GM12878 (cell line): ENCODE results near the gene EIF2B1.

ENCODE experiments used
- CREB1 ChIP-seq: IDR thresholded peaks from 2 replicates; pipeline ENCODE4 v1.6.1; 2012; ENCODE audit warnings: low read depth, mild to moderate bottlenecking, inconsistent platforms
- MYC ChIP-seq: IDR thresholded peaks from 2 replicates; pipeline ENCODE4 v1.6.1; 2011; ENCODE audit warnings: mild to moderate bottlenecking, low read length, moderate library complexity, inconsistent platforms; ENCODE audit not compliant: insufficient read depth, insufficient replicate concordance, insufficient read length, severe bottlenecking
- NFYB ChIP-seq: IDR thresholded peaks from 2 replicates; pipeline ENCODE4 v1.6.1; 2011; ENCODE audit warnings: low read depth, mild to moderate bottlenecking, low read length, improper control_type of control experiment, moderate library complexity; ENCODE audit not compliant: insufficient read depth
- SP1 ChIP-seq: IDR thresholded peaks from one replicate; pipeline ENCODE4 v1.6.1; 2011; ENCODE audit warnings: low read depth, low read length
- WRNIP1 ChIP-seq: IDR thresholded peaks from 2 replicates; pipeline ENCODE4 v1.6.1; 2011; ENCODE audit warnings: low read depth, low read length, improper control_type of control experiment, borderline replicate concordance
- TF ChIP-seq, protein P1 (sequence below): IDR thresholded peaks from 2 replicates; pipeline ENCODE4 v1.6.1; 2011; ENCODE audit warnings: low read depth, low read length, improper control_type of control experiment, borderline replicate concordance
- TF ChIP-seq, protein P2 (sequence below): IDR thresholded peaks from 2 replicates; pipeline ENCODE4 v1.6.1; 2011; ENCODE audit warnings: borderline replicate concordance, low read depth, mild to moderate bottlenecking, moderate library complexity, mixed read lengths, low read length; ENCODE audit not compliant: insufficient read depth; ENCODE audit errors: extremely low read length

DNA sequence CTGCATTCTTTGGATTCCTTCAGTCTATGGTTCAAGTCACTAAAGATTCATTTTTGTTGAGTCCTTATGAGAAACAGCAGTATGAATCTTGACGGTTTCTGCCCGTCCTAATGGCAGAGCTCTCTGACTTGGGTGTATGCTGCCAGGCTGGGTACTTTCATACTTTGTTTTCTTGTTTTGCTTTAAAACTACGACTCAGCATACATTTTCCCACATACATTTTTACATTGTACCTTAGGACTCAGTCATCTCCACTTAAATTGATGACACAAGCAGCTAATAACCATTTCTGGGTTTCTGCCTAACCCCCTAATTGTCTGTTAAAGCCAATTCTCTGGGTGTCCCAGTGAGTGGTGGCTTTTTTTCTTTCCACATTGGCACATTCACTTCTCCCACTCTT lies 36.4 kb downstream of the EIF2B1 start:
- TF ChIP-seq WRNIP1 (no peak), MYC (no peak), CREB1 (no peak), NFYB (no peak), SP1 (no peak)
- TF ChIP-seq, protein P1, sequence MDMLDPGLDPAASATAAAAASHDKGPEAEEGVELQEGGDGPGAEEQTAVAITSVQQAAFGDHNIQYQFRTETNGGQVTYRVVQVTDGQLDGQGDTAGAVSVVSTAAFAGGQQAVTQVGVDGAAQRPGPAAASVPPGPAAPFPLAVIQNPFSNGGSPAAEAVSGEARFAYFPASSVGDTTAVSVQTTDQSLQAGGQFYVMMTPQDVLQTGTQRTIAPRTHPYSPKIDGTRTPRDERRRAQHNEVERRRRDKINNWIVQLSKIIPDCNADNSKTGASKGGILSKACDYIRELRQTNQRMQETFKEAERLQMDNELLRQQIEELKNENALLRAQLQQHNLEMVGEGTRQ: no peak
- TF ChIP-seq, protein P2, sequence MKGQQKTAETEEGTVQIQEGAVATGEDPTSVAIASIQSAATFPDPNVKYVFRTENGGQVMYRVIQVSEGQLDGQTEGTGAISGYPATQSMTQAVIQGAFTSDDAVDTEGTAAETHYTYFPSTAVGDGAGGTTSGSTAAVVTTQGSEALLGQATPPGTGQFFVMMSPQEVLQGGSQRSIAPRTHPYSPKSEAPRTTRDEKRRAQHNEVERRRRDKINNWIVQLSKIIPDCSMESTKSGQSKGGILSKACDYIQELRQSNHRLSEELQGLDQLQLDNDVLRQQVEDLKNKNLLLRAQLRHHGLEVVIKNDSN: no peak
